H9 (cell line): Measurements from ENCODE around the gene SECISBP2. TPM values are rescaled to one million over a fixed set of nuclear protein-coding genes. Genes with fewer than 3 reads are reported as not detected.

ENCODE experiments used
- DNase-seq: peaks from one replicate; pipeline ENCODE4 v3.0.0-alpha.2; 2017
- H2AFZ ChIP-seq: one replicate; pipeline ENCODE4 v1.6.1; 2013; ENCODE audit warnings: mild to moderate bottlenecking, low read length, control low read depth, moderate library complexity
- H2AK5ac ChIP-seq: 2 replicates; pipeline ENCODE4 v1.6.1; 2013; ENCODE audit warnings: low read length, control low read depth, mixed read lengths; ENCODE audit not compliant: insufficient read length
- H2BK120ac ChIP-seq: one replicate; pipeline ENCODE4 v1.6.1; 2013; ENCODE audit warnings: low read depth, mild to moderate bottlenecking, low read length, control low read depth, inconsistent platforms; ENCODE audit not compliant: poor library complexity, severe bottlenecking
- H2BK12ac ChIP-seq: 2 replicates; pipeline ENCODE4 v1.6.1; 2013; ENCODE audit warnings: low read length, control low read depth, mixed read lengths, low read depth; ENCODE audit not compliant: insufficient read length
- H2BK15ac ChIP-seq: 2 replicates; pipeline ENCODE4 v1.6.1; 2013; ENCODE audit warnings: low read depth, low read length, control low read depth
- H2BK20ac ChIP-seq: one replicate; pipeline ENCODE4 v1.6.1; 2013; ENCODE audit warnings: low read depth, mild to moderate bottlenecking, low read length, control low read depth, inconsistent platforms; ENCODE audit not compliant: poor library complexity, severe bottlenecking
- H2BK5ac ChIP-seq: 2 replicates; pipeline ENCODE4 v1.6.1; 2013; ENCODE audit warnings: low read length, control low read depth, mixed read lengths; ENCODE audit not compliant: insufficient read length
- H3K14ac ChIP-seq: 2 replicates; pipeline ENCODE4 v1.6.1; 2013; ENCODE audit warnings: low read length, control low read depth; ENCODE audit not compliant: insufficient read depth
- H3K18ac ChIP-seq: 2 replicates; pipeline ENCODE4 v1.6.1; 2013; ENCODE audit warnings: low read depth, mild to moderate bottlenecking, mixed read lengths, low read length, control low read depth; ENCODE audit not compliant: insufficient read length
- H3K23ac ChIP-seq: 2 replicates; pipeline ENCODE4 v1.6.1; 2013; ENCODE audit warnings: low read length, control low read depth, mixed read lengths, low read depth; ENCODE audit not compliant: insufficient read length
- H3K23me2 ChIP-seq: 2 replicates; pipeline ENCODE4 v1.6.1; 2013; ENCODE audit warnings: low read depth, mild to moderate bottlenecking, mixed read lengths, low read length, control low read depth; ENCODE audit not compliant: insufficient read length, poor library complexity, severe bottlenecking
- H3K27ac ChIP-seq: 2 replicates; pipeline ENCODE4 v1.5.1; 2013; ENCODE audit warnings: low read length, control low read depth, mixed read lengths, low read depth; ENCODE audit not compliant: insufficient read length
- H3K27me3 ChIP-seq: 2 replicates; pipeline ENCODE4 v1.6.1; 2013; ENCODE audit warnings: low read length, control low read depth, inconsistent platforms; ENCODE audit not compliant: insufficient read depth
- H3K4ac ChIP-seq: 2 replicates; pipeline ENCODE4 v1.6.1; 2013; ENCODE audit warnings: low read depth, mild to moderate bottlenecking, control low read depth, inconsistent platforms, low read length, moderate library complexity
- H3K4me1 ChIP-seq: 2 replicates; pipeline ENCODE4 v1.6.1; 2013; ENCODE audit warnings: low read length, control low read depth, inconsistent platforms; ENCODE audit not compliant: insufficient read depth
- H3K4me2 ChIP-seq: 2 replicates; pipeline ENCODE4 v1.6.1; 2013; ENCODE audit warnings: low read length, control low read depth, mixed read lengths; ENCODE audit not compliant: insufficient read length, insufficient read depth
- H3K56ac ChIP-seq: 2 replicates; pipeline ENCODE4 v1.6.1; 2013; ENCODE audit warnings: low read depth, mild to moderate bottlenecking, mixed read lengths, low read length, control low read depth; ENCODE audit not compliant: insufficient read length
- H3K79me1 ChIP-seq: 2 replicates; pipeline ENCODE4 v1.6.1; 2013; ENCODE audit warnings: low read depth, mild to moderate bottlenecking, moderate library complexity, low read length, control low read depth, inconsistent platforms; ENCODE audit not compliant: insufficient read depth, poor library complexity, severe bottlenecking
- H3K79me2 ChIP-seq: 2 replicates; pipeline ENCODE4 v1.6.1; 2013; ENCODE audit warnings: low read length, control low read depth, inconsistent platforms; ENCODE audit not compliant: insufficient read depth
- H3K9ac ChIP-seq: 2 replicates; pipeline ENCODE4 v1.6.1; 2013; ENCODE audit warnings: low read length, control low read depth, mixed read lengths; ENCODE audit not compliant: insufficient read length; ENCODE audit errors: extremely low read depth
- H3K9me3 ChIP-seq: one replicate; pipeline ENCODE4 v1.6.1; 2013; ENCODE audit warnings: low read depth, low read length, inconsistent platforms; ENCODE audit not compliant: control insufficient read depth
- H3T11ph ChIP-seq: one replicate; pipeline ENCODE4 v1.6.1; 2013; ENCODE audit warnings: mild to moderate bottlenecking, low read length, control low read depth, inconsistent platforms
- H4K20me1 ChIP-seq: one replicate; pipeline ENCODE4 v1.6.1; 2013; ENCODE audit not compliant: control insufficient read depth, insufficient read length, insufficient read depth
- H4K5ac ChIP-seq: 2 replicates; pipeline ENCODE4 v1.6.1; 2013; ENCODE audit warnings: low read depth, mild to moderate bottlenecking, mixed read lengths, low read length, control low read depth; ENCODE audit not compliant: insufficient read length
- H4K8ac ChIP-seq: replicated peaks from 2 replicates; pipeline ENCODE4 v1.6.1; 2013; ENCODE audit warnings: low read length, control low read depth, mixed read lengths, low read depth; ENCODE audit not compliant: insufficient read length
- H4K91ac ChIP-seq: 2 replicates; pipeline ENCODE4 v1.6.1; 2013; ENCODE audit warnings: low read depth, mild to moderate bottlenecking, moderate library complexity, mixed read lengths, low read length, control low read depth; ENCODE audit not compliant: insufficient read length
- H3K27ac Mint-ChIP-seq, 3 experiments: 2 replicates in 2 of 3; 3 replicates in 1 of 3; pipeline ENCODE4 v1.8.0; 2020 to 2021; ENCODE audit warnings: mixed read lengths in 3 of 3, mild to moderate bottlenecking in 1 of 3, moderate library complexity in 1 of 3
- H3K27me3 Mint-ChIP-seq: 2 replicates; pipeline ENCODE4 v1.8.0; 2021; ENCODE audit warnings: low read depth, mild to moderate bottlenecking, moderate library complexity, mixed read lengths
- H3K36me3 Mint-ChIP-seq, 3 experiments: 2 replicates in 2 of 3; 3 replicates in 1 of 3; pipeline ENCODE4 v1.8.0; 2020 to 2021; ENCODE audit warnings: low read depth in 3 of 3, mixed read lengths in 3 of 3; ENCODE audit not compliant: insufficient read depth in 1 of 3
- H3K4me1 Mint-ChIP-seq, 2 experiments: 2 replicates each; pipeline ENCODE4 v1.8.0; 2020; ENCODE audit warnings: mixed read lengths in 2 of 2
- H3K4me3 Mint-ChIP-seq, 2 experiments: 2 replicates in 1 of 2; 3 replicates in 1 of 2; pipeline ENCODE4 v1.8.0; 2020 to 2021; ENCODE audit warnings: mild to moderate bottlenecking in 2 of 2, mixed read lengths in 2 of 2, moderate library complexity in 1 of 2
- H3K9me3 Mint-ChIP-seq, 2 experiments: 2 replicates in 1 of 2; 3 replicates in 1 of 2; pipeline ENCODE4 v1.8.0; 2020; ENCODE audit warnings: mild to moderate bottlenecking in 2 of 2, mixed read lengths in 2 of 2, moderate library complexity in 1 of 2
- CTCF ChIP-seq: fragments of 200-600 bp; sonication (generic); conservative IDR thresholded peaks from 3 replicates; pipeline ENCODE4 v1.8.0; 2021; ENCODE audit warnings: antibody characterized with exemption, mild to moderate bottlenecking
- WGBS: extraction: QIAGEN DNeasy Blood & Tissue Kit; methylation state at CpG from one replicate; pipeline ENCODE4 v1.1.7; 2013; ENCODE audit warnings: missing lambda C conversion rate, low lambda C conversion rate, mixed read lengths; ENCODE audit not compliant: insufficient read length; ENCODE audit errors: extremely low coverage; 5-methylcytosine and 5-hydroxymethylcytosine counted together
- total RNA-seq: library from RNA; stranded (reverse); gene quantifications from 2 replicates; pipeline ENCODE4 v1.2.1, GENCODE V29; 2021

Gene SECISBP2
- total RNA-seq, 1 experiment from 2014 or later: 62.7 TPM

GRCh38 chr9:89402695-89403427 lies 84.6 kb downstream of the SECISBP2 start:
- Histone ChIP-seq H2AFZ (no peak overlapping the region), H3K79me2 (no peaks in the 10 kb centered on the region; the same call in 1 of the 2 replicates), H2BK20ac (no peak overlapping the region), H3K23ac (no peak overlapping the region), H3K18ac (no peak overlapping the region), H3K23me2 (no peaks in the 10 kb centered on the region), H3K9ac (no peak overlapping the region), H2BK5ac (no peak overlapping the region), H4K8ac (no peak overlapping the region), H3K4ac (no peak overlapping the region), H3T11ph (no peak overlapping the region), H4K20me1 (no peaks in the 10 kb centered on the region), H2AK5ac (no peak overlapping the region), H2BK12ac (no peak overlapping the region), H3K4me2 (no peak overlapping the region), H3K27me3 (no peaks in the 10 kb centered on the region), H4K91ac (no peak overlapping the region), H3K9me3 (no peaks in the 10 kb centered on the region), H4K5ac (no peak overlapping the region), H3K27ac (no peak overlapping the region), H3K56ac (no peak overlapping the region), H3K4me1 (no peaks in the 10 kb centered on the region), H3K14ac (no peak overlapping the region), H2BK120ac (no peak overlapping the region), H3K79me1 (no peaks in the 10 kb centered on the region), H2BK15ac (no peak overlapping the region)
- H3K4me3 Mint-ChIP-seq: no peak overlapping the region
- H3K36me3 Mint-ChIP-seq: peaks cover 23 to 60% (median 47%) of the 10 kb centered on the region in 3 experiments
- no peak for DNase-seq
- H3K9me3 Mint-ChIP-seq: no peaks in the 10 kb centered on the region; a peak in 1 of 5 replicates
- TF ChIP-seq CTCF: no peak
- no peaks in the 10 kb centered on the region; the same call in 1 of the 2 replicates for H3K27me3 Mint-ChIP-seq
- no peaks in the 10 kb centered on the region for H3K4me1 Mint-ChIP-seq
- WGBS: no CpG with 5 or more reads among the region's 14 CpGs
- H3K27ac Mint-ChIP-seq: peak overlapping the region in 1 of 3 experiments; percentile 49; a peak in 1 of 7 replicates
